HS-27A (cell line): ENCODE results near the gene FLNB.
"Not testable (repeated sequence)": the region's sequence is repeated elsewhere in the genome, so short reads cannot be mapped to it uniquely, and the experiment has no call there.

ENCODE experiments used
- DNase-seq: peaks from one replicate; pipeline ENCODE4 v3.0.0-alpha.2; 2012; ENCODE audit warnings: low read depth, missing footprints

The FLNB gene

GRCh38 chr3:57982561-57983243 is 25.5 kb upstream of the FLNB start:
- no peak for DNase-seq

- DNase-seq = peak; percentile 83
These were observed 24.3 kb upstream of the FLNB start for GRCh38 chr3:57983734-57984518.

GRCh38 chr3:57985176-57985983 is 22.8 kb upstream of the FLNB start:
- DNase-seq = no peak

- DNase-seq = no peak
These were observed 22.3 kb upstream of the FLNB start for GRCh38 chr3:57985984-57986246.

- DNase-seq = no peak
These were observed 22.0 kb upstream of the FLNB start for GRCh38 chr3:57986261-57986660.

GRCh38 chr3:57989198-57989597 is 19.0 kb upstream of the FLNB start:
- DNase-seq = not testable (repeated sequence)

GRCh38 chr3:57989646-57990045 is 18.6 kb upstream of the FLNB start:
- DNase-seq = no peak

GRCh38 chr3:57992452-57993213 is 15.6 kb upstream of the FLNB start:
- DNase-seq = no peak

GRCh38 chr3:57998366-57999283 is 9.6 kb upstream of the FLNB start:
- no peak for DNase-seq

GRCh38 chr3:57999417-58000115 is 8.7 kb upstream of the FLNB start:
- DNase-seq = no peak

- DNase-seq = no peak
These were observed 7.7 kb upstream of the FLNB start for GRCh38 chr3:58000306-58001085.

GRCh38 chr3:58001086-58001467 is 7.1 kb upstream of the FLNB start:
- no peak for DNase-seq

- DNase-seq = no peak
These were observed 6.2 kb upstream of the FLNB start for GRCh38 chr3:58001979-58002378.

- no peak for DNase-seq
These were observed 5.1 kb upstream of the FLNB start for GRCh38 chr3:58003093-58003492.

- DNase-seq = no peak
These were observed 3.2 kb upstream of the FLNB start for GRCh38 chr3:58004973-58005372.

GRCh38 chr3:58005669-58006068 is 2.6 kb upstream of the FLNB start:
- DNase-seq = no peak

- no peak for DNase-seq
These were observed 1.6 kb upstream of the FLNB start for GRCh38 chr3:58006661-58007060.

GRCh38 chr3:58009026-58009748 is 965 bp downstream of the FLNB start:
- no peak for DNase-seq
